HG03342 (cell line): ENCODE measurements around the gene TM9SF1.
A peak's percentile ranks its signal among the peaks of the same experiment; 100 is the strongest.

Experiments
- ATAC-seq: cut with Tn5 transposase; IDR thresholded peaks from one replicate; pipeline ENCODE4 v1.9.1; 2021; ENCODE audit warnings: mild to moderate bottlenecking, moderate library complexity; ENCODE audit not compliant: unreplicated experiment

Gene TM9SF1

GRCh38 chr14:24179961-24180796 lies 15.1 kb downstream of the TM9SF1 start:
- ATAC-seq, result no peak

GRCh38 chr14:24179294-24179960 lies 15.8 kb downstream of the TM9SF1 start:
- ATAC-seq, result no peak

GRCh38 chr14:24178399-24179178 lies 16.7 kb downstream of the TM9SF1 start:
- no peak for ATAC-seq

GRCh38 chr14:24177891-24178290 lies 17.4 kb downstream of the TM9SF1 start:
- ATAC-seq, result no peak

GRCh38 chr14:24177041-24177825 lies 18.0 kb downstream of the TM9SF1 start:
- ATAC-seq, result no peak

- ATAC-seq, result no peak
Observed at GRCh38 chr14:24176599-24176998, 18.6 kb downstream of the TM9SF1 start.

- ATAC-seq, result no peak
Observed at GRCh38 chr14:24172871-24173281, 22.4 kb downstream of the TM9SF1 start.

GRCh38 chr14:24172261-24172860 lies 22.9 kb downstream of the TM9SF1 start:
- ATAC-seq, result no peak

GRCh38 chr14:24171422-24172260 lies 23.6 kb downstream of the TM9SF1 start, which contains the start of gene REC8:
Gene REC8, plus strand, starts transcription at chr14:24172080. Its CDS starts 473 bp downstream, at chr14:24172553.
- ATAC-seq, result peak; percentile 72

GRCh38 chr14:24167469-24168114 lies 27.6 kb downstream of the TM9SF1 start:
- ATAC-seq, result no peak

- no peak for ATAC-seq
Observed at GRCh38 chr14:24165785-24166184, 29.5 kb downstream of the TM9SF1 start.

- ATAC-seq, result no peak
Observed at GRCh38 chr14:24164518-24164991, 30.7 kb downstream of the TM9SF1 start.

- ATAC-seq, result no peak
Observed at GRCh38 chr14:24162093-24162492, 33.1 kb downstream of the TM9SF1 start.

GRCh38 chr14:24160850-24161804 lies 34.1 kb downstream of the TM9SF1 start, which contains the start of gene IRF9:
Gene IRF9, plus strand, starts transcription at chr14:24161265. Its CDS starts 880 bp downstream, at chr14:24162145.
- peak; percentile 70 for ATAC-seq

GRCh38 chr14:24160499-24160849 lies 34.8 kb downstream of the TM9SF1 start:
- no peak for ATAC-seq

GRCh38 chr14:24159777-24160498 lies 35.3 kb downstream of the TM9SF1 start:
- no peak for ATAC-seq

GRCh38 chr14:24157331-24157730 lies 37.9 kb downstream of the TM9SF1 start:
- no peak for ATAC-seq
